GM23338 (cell line): ENCODE results near the gene VAV3. TPM values are rescaled to one million over a fixed set of nuclear protein-coding genes. Genes with fewer than 3 reads are reported as not detected.
A peak's percentile ranks its signal among the peaks of the same experiment; 100 is the strongest.

Experiments
- ATAC-seq: fragments of 200-7000 bp; cut with Tn5 transposase; 3 replicates; pipeline ENCODE4 v1.9.1; 2020
- DNase-seq: peaks from one replicate; pipeline ENCODE4 v3.0.0-alpha.2; 2015; ENCODE audit warnings: low spot score
- H2AFZ ChIP-seq: fragments of 200-600 bp; sonication (generic); 2 replicates; pipeline ENCODE4 v1.8.0; 2016; ENCODE audit warnings: antibody characterized with exemption, mild to moderate bottlenecking, moderate library complexity
- H3F3A ChIP-seq: fragments of 200-600 bp; sonication (generic); replicated peaks from 2 replicates; pipeline ENCODE4 v1.8.0; 2017; ENCODE audit warnings: antibody characterized with exemption, mixed run types, low read depth
- H3K27ac ChIP-seq: fragments of 200-600 bp; sonication (generic); 2 replicates; pipeline ENCODE4 v1.6.1; 2016; ENCODE audit warnings: low read depth
- H3K27me3 ChIP-seq: fragments of 200-600 bp; sonication (generic); 2 replicates; pipeline ENCODE4 v1.8.0; 2016; ENCODE audit warnings: mild to moderate bottlenecking, mixed run types, moderate library complexity; ENCODE audit not compliant: insufficient read depth
- H3K36me3 ChIP-seq: fragments of 200-600 bp; sonication (generic); 2 replicates; pipeline ENCODE4 v1.8.0; 2016; ENCODE audit warnings: mild to moderate bottlenecking; ENCODE audit not compliant: insufficient read depth
- H3K4me1 ChIP-seq: fragments of 200-600 bp; sonication (generic); 2 replicates; pipeline ENCODE4 v1.8.0; 2016; ENCODE audit warnings: mild to moderate bottlenecking, moderate library complexity; ENCODE audit not compliant: insufficient read depth
- H3K4me2 ChIP-seq: fragments of 200-600 bp; sonication (generic); 2 replicates; pipeline ENCODE4 v1.7.1; 2017; ENCODE audit warnings: mixed run types
- H3K4me3 ChIP-seq: fragments of 200-600 bp; sonication (generic); 2 replicates; pipeline ENCODE4 v1.6.1; 2016; ENCODE audit warnings: mixed run types
- H3K79me2 ChIP-seq: fragments of 200-600 bp; sonication (generic); replicated peaks from 2 replicates; pipeline ENCODE4 v1.8.0; 2017; ENCODE audit warnings: mild to moderate bottlenecking; ENCODE audit not compliant: insufficient read depth
- H3K9me2 ChIP-seq: fragments of 200-600 bp; sonication (generic); 2 replicates; pipeline ENCODE4 v1.8.0; 2017; ENCODE audit not compliant: insufficient read depth
- H4K20me1 ChIP-seq: fragments of 200-600 bp; sonication (generic); replicated peaks from 2 replicates; pipeline ENCODE4 v1.8.0; 2017; ENCODE audit warnings: mild to moderate bottlenecking; ENCODE audit not compliant: insufficient read depth
- H3K27ac Mint-ChIP-seq: 2 replicates; pipeline ENCODE4 v1.8.0; 2020; ENCODE audit warnings: inconsistent platforms, mild to moderate bottlenecking, moderate library complexity, mixed read lengths
- H3K27me3 Mint-ChIP-seq: 3 replicates; pipeline ENCODE4 v1.8.0; 2022; ENCODE audit warnings: low read depth, mild to moderate bottlenecking, moderate library complexity, mixed read lengths, inconsistent platforms; ENCODE audit not compliant: insufficient read depth, poor library complexity
- H3K36me3 Mint-ChIP-seq: 3 replicates; pipeline ENCODE4 v1.8.0; 2021; ENCODE audit warnings: low read depth, mild to moderate bottlenecking, inconsistent platforms, moderate library complexity, mixed read lengths
- H3K4me1 Mint-ChIP-seq: 3 replicates; pipeline ENCODE4 v1.8.0; 2020; ENCODE audit warnings: mild to moderate bottlenecking, inconsistent platforms, mixed read lengths
- H3K4me3 Mint-ChIP-seq: 3 replicates; pipeline ENCODE4 v1.8.0; 2021; ENCODE audit warnings: moderate library complexity, mild to moderate bottlenecking, inconsistent platforms, mixed read lengths
- H3K9me3 Mint-ChIP-seq: 3 replicates; pipeline ENCODE4 v1.8.0; 2020; ENCODE audit warnings: moderate library complexity, mild to moderate bottlenecking, inconsistent platforms, mixed read lengths
- CREB1 ChIP-seq: fragments of 250-450 bp; sonication (Bioruptor Pico); IDR thresholded peaks from 2 replicates; pipeline ENCODE4 v1.5.0; 2020; ENCODE audit warnings: low read depth, mild to moderate bottlenecking, moderate library complexity
- CTCF ChIP-seq, 2 experiments: fragments of 200-600 bp in 1 of 2; sonication (generic) in 1 of 2; conservative IDR thresholded peaks; 2 replicates each; pipeline versions ENCODE4 v1.5.1 to v1.6.1; 2016 to 2017; ENCODE audit warnings: antibody characterized with exemption in 2 of 2, low read depth in 2 of 2, mild to moderate bottlenecking in 2 of 2, moderate library complexity in 1 of 2
- ETS1 ChIP-seq: IDR thresholded peaks from 2 replicates; pipeline ENCODE4 v1.6.1; 2016; ENCODE audit warnings: antibody characterized with exemption
- EZH2 ChIP-seq: fragments of 200-600 bp; sonication (generic); IDR thresholded peaks from one replicate; pipeline ENCODE4 v1.8.0; 2017; ENCODE audit warnings: antibody characterized with exemption, mild to moderate bottlenecking, low read depth; ENCODE audit not compliant: unreplicated experiment
- EZH2phosphoT487 ChIP-seq: fragments of 200-600 bp; sonication (generic); IDR thresholded peaks from one replicate; pipeline ENCODE4 v1.8.1; 2018; ENCODE audit warnings: antibody characterized with exemption; ENCODE audit not compliant: unreplicated experiment
- JUNB ChIP-seq: IDR thresholded peaks from one replicate; pipeline ENCODE4 v1.6.1; 2016; ENCODE audit warnings: antibody characterized with exemption; ENCODE audit not compliant: unreplicated experiment
- NANOG ChIP-seq: IDR thresholded peaks from 2 replicates; pipeline ENCODE4 v1.6.1; 2016; ENCODE audit warnings: antibody characterized with exemption, borderline replicate concordance
- POLR2AphosphoS5 ChIP-seq: IDR thresholded peaks from 2 replicates; pipeline ENCODE4 v1.6.1; 2016; ENCODE audit warnings: antibody characterized with exemption, low read depth
- STAT1 ChIP-seq: IDR thresholded peaks from one replicate; pipeline ENCODE4 v1.6.1; 2016; ENCODE audit warnings: antibody characterized with exemption; ENCODE audit not compliant: unreplicated experiment
- ZNF114 ChIP-seq: fragments of 250-450 bp; sonication (Bioruptor Pico); IDR thresholded peaks from 2 replicates; pipeline ENCODE4 v1.5.0; 2020; ENCODE audit warnings: mild to moderate bottlenecking, moderate library complexity
- ZNF331 ChIP-seq: fragments of 250-450 bp; sonication (Bioruptor Pico); IDR thresholded peaks from 2 replicates; pipeline ENCODE4 v1.5.0; 2020; ENCODE audit warnings: low read depth, mild to moderate bottlenecking, moderate library complexity
- ZNF462 ChIP-seq: fragments of 250-450 bp; sonication (Bioruptor Pico); IDR thresholded peaks from 2 replicates; pipeline ENCODE4 v1.5.0; 2020; ENCODE audit warnings: mild to moderate bottlenecking, moderate library complexity
- polyA plus RNA-seq: library from polyadenylated mRNA; unstranded; fragments of >200 nt; fragmentation: Nextera tagmentation; extraction: Ambion mirVana; gene quantifications from 2 replicates; pipeline ENCODE4 v1.2.1, GENCODE V29; 2016
- total RNA-seq: library from RNA; depleted of rRNA; stranded (reverse); fragments of >200 nt; shearing (Covaris generic); gene quantifications from 2 replicates; pipeline ENCODE4 v1.2.3, GENCODE V29; 2014
- TF ChIP-seq, protein P1 (sequence below): IDR thresholded peaks from one replicate; pipeline ENCODE4 v1.6.1; 2018; ENCODE audit warnings: antibody characterized with exemption; ENCODE audit not compliant: unreplicated experiment

The VAV3 gene
- total and polyA plus RNA-seq, 2 experiments from 2014 or later: 3.0 to 11.3 TPM

- Histone ChIP-seq H2AFZ (no peak overlapping the region), H3K27me3 (no peaks in the 10 kb centered on the region), H4K20me1 (no peaks in the 10 kb centered on the region), H3F3A (no peaks in the 10 kb centered on the region), H3K4me1 (peaks cover 23% of the 10 kb centered on the region), H3K79me2 (no peaks in the 10 kb centered on the region), H3K9me2 (peaks cover 5% of the 10 kb centered on the region; the same call in 1 of the 2 replicates), H3K36me3 (no peaks in the 10 kb centered on the region), H3K27ac (no peak overlapping the region), H3K4me2 (no peak overlapping the region), H3K4me3 (no peak overlapping the region)
- Mint-ChIP-seq H3K27ac (peak overlapping the region; percentile 23), H3K9me3 (no peaks in the 10 kb centered on the region), H3K36me3 (no peaks in the 10 kb centered on the region), H3K4me1 (peaks cover 27% of the 10 kb centered on the region), H3K4me3 (no peak overlapping the region), H3K27me3 (peaks cover 5% of the 10 kb centered on the region)
- ATAC-seq (peak; percentile 33), DNase-seq (no peak)
- TF ChIP-seq EZH2 (no peak), EZH2phosphoT487 (no peak), CTCF (conservative IDR thresholded peaks at IDR 0.05; ENCODE audit: low read depth in 2 of 2) (no peak), ZNF114 (CRISPR knock-in tag) (no peak), CREB1 (CRISPR knock-in tag) (no peak), ETS1 (no peak), JUNB (no peak), ZNF331 (CRISPR knock-in tag) (no peak), NANOG (no peak), POLR2AphosphoS5 (no peak), STAT1 (no peak), ZNF462 (CRISPR knock-in tag) (no peak)
- TF ChIP-seq, protein P1, sequence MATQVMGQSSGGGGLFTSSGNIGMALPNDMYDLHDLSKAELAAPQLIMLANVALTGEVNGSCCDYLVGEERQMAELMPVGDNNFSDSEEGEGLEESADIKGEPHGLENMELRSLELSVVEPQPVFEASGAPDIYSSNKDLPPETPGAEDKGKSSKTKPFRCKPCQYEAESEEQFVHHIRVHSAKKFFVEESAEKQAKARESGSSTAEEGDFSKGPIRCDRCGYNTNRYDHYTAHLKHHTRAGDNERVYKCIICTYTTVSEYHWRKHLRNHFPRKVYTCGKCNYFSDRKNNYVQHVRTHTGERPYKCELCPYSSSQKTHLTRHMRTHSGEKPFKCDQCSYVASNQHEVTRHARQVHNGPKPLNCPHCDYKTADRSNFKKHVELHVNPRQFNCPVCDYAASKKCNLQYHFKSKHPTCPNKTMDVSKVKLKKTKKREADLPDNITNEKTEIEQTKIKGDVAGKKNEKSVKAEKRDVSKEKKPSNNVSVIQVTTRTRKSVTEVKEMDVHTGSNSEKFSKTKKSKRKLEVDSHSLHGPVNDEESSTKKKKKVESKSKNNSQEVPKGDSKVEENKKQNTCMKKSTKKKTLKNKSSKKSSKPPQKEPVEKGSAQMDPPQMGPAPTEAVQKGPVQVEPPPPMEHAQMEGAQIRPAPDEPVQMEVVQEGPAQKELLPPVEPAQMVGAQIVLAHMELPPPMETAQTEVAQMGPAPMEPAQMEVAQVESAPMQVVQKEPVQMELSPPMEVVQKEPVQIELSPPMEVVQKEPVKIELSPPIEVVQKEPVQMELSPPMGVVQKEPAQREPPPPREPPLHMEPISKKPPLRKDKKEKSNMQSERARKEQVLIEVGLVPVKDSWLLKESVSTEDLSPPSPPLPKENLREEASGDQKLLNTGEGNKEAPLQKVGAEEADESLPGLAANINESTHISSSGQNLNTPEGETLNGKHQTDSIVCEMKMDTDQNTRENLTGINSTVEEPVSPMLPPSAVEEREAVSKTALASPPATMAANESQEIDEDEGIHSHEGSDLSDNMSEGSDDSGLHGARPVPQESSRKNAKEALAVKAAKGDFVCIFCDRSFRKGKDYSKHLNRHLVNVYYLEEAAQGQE: no peak
Measured at GRCh38 chr1:107935396-107936064, 29.4 kb downstream of the VAV3 start.
